ENCODE results near the gene PLXNA4.

Gene PLXNA4

GRCh38 chr7:132536654-132537395, 39.4 kb downstream of the PLXNA4 start:
- DNase-seq (ENCODE audit: low read depth in 3 of 3): no peak

GRCh38 chr7:132533916-132534315, 42.4 kb downstream of the PLXNA4 start:
- no peak for DNase-seq (ENCODE audit: low read depth in 3 of 3)

- DNase-seq (ENCODE audit: low read depth in 3 of 3): no peak
Measured at GRCh38 chr7:132532281-132532680, 44.0 kb downstream of the PLXNA4 start.

GRCh38 chr7:132531562-132531961, 44.7 kb downstream of the PLXNA4 start:
- no peak for DNase-seq (ENCODE audit: low read depth in 3 of 3)

- DNase-seq (ENCODE audit: low read depth in 3 of 3): no peak
Measured at GRCh38 chr7:132528695-132529094, 47.6 kb downstream of the PLXNA4 start.

- no peak for DNase-seq (ENCODE audit: low read depth in 3 of 3)
Measured at GRCh38 chr7:132527467-132528410, 48.5 kb downstream of the PLXNA4 start.

GRCh38 chr7:132526111-132526740, 50.0 kb downstream of the PLXNA4 start:
- peak in 1 of 3 donors; percentile 21 for DNase-seq (ENCODE audit: low read depth in 3 of 3)

GRCh38 chr7:132521423-132521822, 54.8 kb downstream of the PLXNA4 start:
- DNase-seq (ENCODE audit: low read depth in 3 of 3): no peak

GRCh38 chr7:132520591-132521280, 55.5 kb downstream of the PLXNA4 start:
- DNase-seq (ENCODE audit: low read depth in 3 of 3): no peak

- DNase-seq (ENCODE audit: low read depth in 3 of 3): no peak
Measured at GRCh38 chr7:132519936-132520335, 56.3 kb downstream of the PLXNA4 start.

- DNase-seq (ENCODE audit: low read depth in 3 of 3): no peak
Measured at GRCh38 chr7:132518839-132519173, 57.5 kb downstream of the PLXNA4 start.

- no peak for DNase-seq (ENCODE audit: low read depth in 3 of 3)
Measured at GRCh38 chr7:132518102-132518838, 58.0 kb downstream of the PLXNA4 start.

GRCh38 chr7:132516042-132516840, 60.0 kb downstream of the PLXNA4 start:
- no peak for DNase-seq (ENCODE audit: low read depth in 3 of 3)

- DNase-seq (ENCODE audit: low read depth in 3 of 3): no peak
Measured at GRCh38 chr7:132515181-132515580, 61.1 kb downstream of the PLXNA4 start.

- DNase-seq (ENCODE audit: low read depth in 3 of 3): no peak
Measured at GRCh38 chr7:132514430-132514829, 61.8 kb downstream of the PLXNA4 start.

- DNase-seq (ENCODE audit: low read depth in 3 of 3): no peak
Measured at GRCh38 chr7:132511921-132512320, 64.3 kb downstream of the PLXNA4 start.

- DNase-seq (ENCODE audit: low read depth in 3 of 3): no peak
Measured at GRCh38 chr7:132511387-132511786, 64.9 kb downstream of the PLXNA4 start.

- DNase-seq (ENCODE audit: low read depth in 3 of 3): no peak
Measured at GRCh38 chr7:132509643-132510042, 66.6 kb downstream of the PLXNA4 start.

- DNase-seq (ENCODE audit: low read depth in 3 of 3): no peak
Measured at GRCh38 chr7:132508724-132509353, 67.4 kb downstream of the PLXNA4 start.

GRCh38 chr7:132504852-132505251, 71.4 kb downstream of the PLXNA4 start:
- no peak for DNase-seq (ENCODE audit: low read depth in 3 of 3)
